Astrocyte of the spinal cord (primary cell): ENCODE data around the gene FRMD3.
A peak's percentile ranks its signal among the peaks of the same experiment; 100 is the strongest.

Source experiments
- DNase-seq: peaks from one replicate; pipeline ENCODE4 v3.0.0; 2011; ENCODE audit warnings: low read depth, low spot score
- H3K4me3 ChIP-seq: 2 replicates; pipeline ENCODE4 v1.5.1; 2011; ENCODE audit warnings: low read depth, mild to moderate bottlenecking, low read length, moderate library complexity
- CTCF ChIP-seq: IDR thresholded peaks from 2 replicates; pipeline ENCODE4 v1.5.1; 2012; ENCODE audit warnings: low read depth, mild to moderate bottlenecking, low read length, inconsistent platforms
- in situ Hi-C: cut with HindIII; loops from 2 replicates; pipeline ENCODE4 v1.10.0; 2017; ENCODE audit warnings: low sequenced_read_pairs

Gene FRMD3

GRCh38 chr9:83544002-83544698 is 5.9 kb upstream of the FRMD3 start:
- peak; percentile 79 for DNase-seq
- H3K4me3 ChIP-seq, result no peak overlapping the region
- TF ChIP-seq CTCF, result peak; percentile 71
- in situ Hi-C loops, result no loop called here

- DNase-seq, result no peak
- TF ChIP-seq CTCF, result no peak
- peak overlapping the region; percentile 52 for H3K4me3 ChIP-seq
- in situ Hi-C loops, result no loop called here
These were observed 663 bp upstream of the FRMD3 start for GRCh38 chr9:83538890-83539238.

- peak; percentile 47 for DNase-seq
These were observed 650 bp downstream of the FRMD3 start for GRCh38 chr9:83537331-83538171.

GRCh38 chr9:83536332-83536731 is 1.9 kb downstream of the FRMD3 start:
- no peak overlapping the region for H3K4me3 ChIP-seq
- no peak for TF ChIP-seq CTCF
- DNase-seq, result no peak
- in situ Hi-C loops, result no loop called here

More at GRCh38 chr9:83537331-83538171, 650 bp downstream of the FRMD3 start:
- in situ Hi-C loops, result no loop called here
- no peak for TF ChIP-seq CTCF
- H3K4me3 ChIP-seq, result peak overlapping the region; percentile 52

- no peak for TF ChIP-seq CTCF
- in situ Hi-C loops, result no loop called here
- no peak for DNase-seq
- no peak overlapping the region for H3K4me3 ChIP-seq
These were observed 2.5 kb downstream of the FRMD3 start for GRCh38 chr9:83535736-83536135.

- no peak for DNase-seq
- H3K4me3 ChIP-seq, result no peak overlapping the region
- in situ Hi-C loops, result no loop called here
- no peak for TF ChIP-seq CTCF
These were observed 4.9 kb downstream of the FRMD3 start for GRCh38 chr9:83533296-83533695.
